ENCODE measurements around the gene PCDHAC1. TPM values are rescaled to one million over a fixed set of nuclear protein-coding genes. Genes with fewer than 3 reads are reported as not detected.
"Not testable (repeated sequence)": the region's sequence is repeated elsewhere in the genome, so short reads cannot be mapped to it uniquely, and the experiment has no call there.

Gene PCDHAC1
- total RNA-seq (2022) (2.8 and 3.7 TPM in 2 replicates), Bru-seq, nascent RNA (percentile 47 among the genes with signal in this experiment), BruChase-seq, experiment 1, labeled RNA remaining after a 6-hour chase (percentile 62 among the genes with signal in this experiment), BruChase-seq, experiment 2, labeled RNA remaining after a 2-hour chase (percentile 59 among the genes with signal in this experiment)
- long read RNA-seq, full-length matches to known transcripts, result 2 of 3 reads
- long read RNA-seq, partial matches to known transcripts, result 0 of 3 reads
- long read RNA-seq, other reads (novel, unspliced or antisense), result 1 of 3 reads

- DNase-seq, result peak; percentile 17
- no peak within 1 kb of the TSS for H3K27ac Mint-ChIP-seq (ENCODE audit: unreplicated experiment)
- peak within 1 kb of the TSS; percentile 76 for H3K4me3 Mint-ChIP-seq (ENCODE audit: low read depth, unreplicated experiment)
- CTCF ChIA-PET, result interaction anchor here (2.7 kb wide), 1 partner anchor 115 kb away, joined by 33 read pairs; no protein-coding TSS in a partner anchor
- H3K27me3 Mint-ChIP-seq (ENCODE audit: unreplicated experiment), result no peaks in the 10 kb centered on the region
- intact Hi-C loops (cut with micrococcal nuclease; ENCODE audit: unreplicated experiment), result loop anchor here (1.0 to 2.0 kb wide), 2 partner anchors 43 to 114 kb away; partner anchors contain the start of gene PCDHA13
- no peaks in the 10 kb centered on the region for H3K9me3 Mint-ChIP-seq (ENCODE audit: low read depth, unreplicated experiment)
- no TSS peak for BruUV-seq (replicated peaks)
- TF ChIP-seq CTCF (IDR thresholded peaks at IDR 0.05; ENCODE audit: unreplicated experiment), result no peak
- H3K4me1 Mint-ChIP-seq (ENCODE audit: low read depth, unreplicated experiment), result no peaks in the 10 kb centered on the region
- peaks cover 16% of the 10 kb centered on the region for H3K36me3 Mint-ChIP-seq (ENCODE audit: insufficient read depth, unreplicated experiment)
These were observed at the start of gene PCDHAC1 for GRCh38 chr5:140925806-140926442. PCDHAC1 (plus strand) TSS chr5:140926299; CDS start chr5:140926893, 594 bp downstream.

GRCh38 chr5:140876541-140877261 is 49.4 kb upstream of the PCDHAC1 start:
- BruUV-seq (replicated peaks); H3K36me3 Mint-ChIP-seq (ENCODE audit: insufficient read depth, unreplicated experiment); H3K4me1 Mint-ChIP-seq (ENCODE audit: low read depth, unreplicated experiment); H3K9me3 Mint-ChIP-seq (ENCODE audit: low read depth, unreplicated experiment); CTCF ChIA-PET; H3K27me3 Mint-ChIP-seq (ENCODE audit: unreplicated experiment); H3K4me3 Mint-ChIP-seq (ENCODE audit: low read depth, unreplicated experiment); DNase-seq; H3K27ac Mint-ChIP-seq (ENCODE audit: unreplicated experiment); intact Hi-C loops (cut with micrococcal nuclease; ENCODE audit: unreplicated experiment): not testable (repeated sequence)

- no TSS peak for BruUV-seq (replicated peaks)
- no peak overlapping the region for H3K27ac Mint-ChIP-seq (ENCODE audit: unreplicated experiment)
- no peaks in the 10 kb centered on the region for H3K36me3 Mint-ChIP-seq (ENCODE audit: insufficient read depth, unreplicated experiment)
- H3K9me3 Mint-ChIP-seq (ENCODE audit: low read depth, unreplicated experiment), result peaks cover 5% of the 10 kb centered on the region
- H3K27me3 Mint-ChIP-seq (ENCODE audit: unreplicated experiment), result no peaks in the 10 kb centered on the region
- CTCF ChIA-PET, result no interaction called here
- no peak overlapping the region for H3K4me3 Mint-ChIP-seq (ENCODE audit: low read depth, unreplicated experiment)
- no peaks in the 10 kb centered on the region for H3K4me1 Mint-ChIP-seq (ENCODE audit: low read depth, unreplicated experiment)
- DNase-seq, result no peak
- intact Hi-C loops (cut with micrococcal nuclease; ENCODE audit: unreplicated experiment), result no loop called here
- TF ChIP-seq CTCF (IDR thresholded peaks at IDR 0.05; ENCODE audit: unreplicated experiment), result no peak
These were observed 48.9 kb upstream of the PCDHAC1 start for GRCh38 chr5:140877262-140877581.

- H3K27ac Mint-ChIP-seq (ENCODE audit: unreplicated experiment), result no peak within 1 kb of the TSS
- CTCF ChIA-PET, result interaction anchor here (1.2 to 1.6 kb wide), 2 partner anchors 84 to 158 kb away, joined by 3 to 7 read pairs; partner anchors contain the start of gene PCDHAC2
- BruUV-seq (replicated peaks), result no TSS peak
- H3K27me3 Mint-ChIP-seq (ENCODE audit: unreplicated experiment), result no peaks in the 10 kb centered on the region
- peaks cover 5% of the 10 kb centered on the region for H3K9me3 Mint-ChIP-seq (ENCODE audit: low read depth, unreplicated experiment)
- peak; percentile 30 for DNase-seq
- no peaks in the 10 kb centered on the region for H3K4me1 Mint-ChIP-seq (ENCODE audit: low read depth, unreplicated experiment)
- intact Hi-C loops (cut with micrococcal nuclease; ENCODE audit: unreplicated experiment), result loop anchor here (1.0 to 2.0 kb wide), 3 partner anchors 45 to 159 kb away; partner anchors contain the start of genes PCDHA4 and PCDHAC1
- no peaks in the 10 kb centered on the region for H3K36me3 Mint-ChIP-seq (ENCODE audit: insufficient read depth, unreplicated experiment)
- no peak for TF ChIP-seq CTCF (IDR thresholded peaks at IDR 0.05; ENCODE audit: unreplicated experiment)
- H3K4me3 Mint-ChIP-seq (ENCODE audit: low read depth, unreplicated experiment), result peak within 1 kb of the TSS; percentile 42
These were observed 44.1 kb upstream of the PCDHAC1 start, which contains the start of gene PCDHA13 for GRCh38 chr5:140881889-140882590. PCDHA13 (plus strand) TSS chr5:140882124; CDS start chr5:140882269, 145 bp downstream.
